SHP77 treated with DMSO at 0.1 percent for 48 hours (cell line): ENCODE results near the gene CSRP2.

Experiments
- DNase-seq: peaks from one replicate; lab custom pipeline; 2025; lab: John Stamatoyannopoulos, UW

Gene CSRP2

DNA sequence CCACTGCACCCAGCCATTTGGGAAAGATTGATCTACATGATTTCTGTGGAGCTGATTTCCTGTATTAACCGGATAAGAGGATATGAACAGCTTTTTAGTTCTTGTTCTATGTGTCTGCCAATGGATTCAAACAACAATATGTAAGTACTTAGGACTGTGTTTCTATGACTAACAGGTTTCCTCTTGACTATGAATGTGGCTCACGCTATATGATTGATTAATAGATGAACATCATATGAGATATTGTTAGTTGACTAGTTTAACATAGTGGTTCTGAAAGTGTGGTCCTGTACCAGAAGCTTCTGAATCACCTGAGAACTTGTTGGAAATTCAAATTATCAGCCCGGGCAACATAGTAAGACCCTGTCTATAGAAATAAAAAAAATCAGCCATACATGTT lies 12.8 kb upstream of the CSRP2 start:
- no peak for DNase-seq

DNA sequence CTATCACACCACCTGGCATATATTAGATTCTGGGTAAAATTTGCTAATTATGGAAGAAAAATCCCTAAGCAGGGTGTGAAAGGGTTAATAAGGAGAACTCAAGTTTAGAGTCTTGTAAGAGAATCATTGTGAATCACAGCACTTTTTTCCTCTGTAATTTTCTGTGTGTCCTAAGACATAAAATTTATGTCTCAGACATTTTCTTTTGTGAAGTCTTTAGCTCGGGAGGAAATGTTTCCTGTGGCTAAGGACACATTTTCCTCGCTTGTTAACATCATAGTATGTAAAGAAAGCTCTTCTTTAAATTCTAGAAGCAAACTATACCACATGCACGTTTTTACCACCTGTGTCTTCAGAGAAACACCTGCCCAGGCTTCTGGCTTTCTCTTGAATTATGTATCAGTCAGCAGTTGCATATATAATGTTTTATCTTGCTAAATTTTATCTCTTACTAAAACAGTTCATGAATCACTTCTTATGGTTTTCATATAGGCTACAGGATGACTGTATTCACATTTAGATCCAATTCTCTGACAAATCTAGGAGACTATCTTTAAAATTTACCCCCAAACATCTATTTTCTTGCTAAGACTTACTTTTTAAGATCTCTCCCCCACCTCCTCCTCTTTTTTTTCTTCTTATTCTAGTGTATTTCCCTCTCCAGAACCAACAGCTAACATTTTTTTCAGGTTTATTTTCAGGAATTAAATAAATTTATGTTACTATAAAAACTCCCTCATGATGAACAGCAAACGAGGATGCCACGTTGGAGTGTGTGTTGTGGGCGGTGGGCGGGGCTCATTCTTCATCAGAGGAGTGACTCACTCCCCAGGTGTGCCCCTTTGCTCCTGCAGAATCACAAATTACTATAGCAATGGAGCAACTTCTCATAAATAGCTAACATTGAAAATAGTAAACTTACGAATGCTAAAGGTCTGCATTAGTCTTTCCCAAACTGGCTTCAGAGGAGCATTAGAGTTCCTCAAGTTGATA lies 11.6 kb upstream of the CSRP2 start:
- DNase-seq = no peak

DNA sequence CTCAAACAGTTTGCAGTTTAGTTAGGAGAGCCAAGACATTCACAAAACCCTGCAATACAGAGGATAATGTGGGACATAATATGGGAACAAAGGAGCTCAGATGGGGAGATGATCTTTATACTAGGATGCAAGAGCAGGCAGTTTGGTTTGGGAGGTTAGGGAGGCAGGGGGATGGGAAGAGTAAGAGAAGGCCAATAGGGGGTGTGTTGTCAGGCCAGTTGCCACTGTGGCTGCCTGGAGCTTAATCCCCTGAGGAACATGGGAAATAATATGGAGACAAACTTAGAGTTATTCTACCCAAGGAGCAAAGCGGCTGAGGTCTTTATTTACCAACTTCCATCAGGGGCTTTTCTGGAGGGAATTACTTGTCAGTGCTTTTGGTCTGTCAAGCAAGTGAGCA lies 10.0 kb upstream of the CSRP2 start:
- no peak for DNase-seq

DNA sequence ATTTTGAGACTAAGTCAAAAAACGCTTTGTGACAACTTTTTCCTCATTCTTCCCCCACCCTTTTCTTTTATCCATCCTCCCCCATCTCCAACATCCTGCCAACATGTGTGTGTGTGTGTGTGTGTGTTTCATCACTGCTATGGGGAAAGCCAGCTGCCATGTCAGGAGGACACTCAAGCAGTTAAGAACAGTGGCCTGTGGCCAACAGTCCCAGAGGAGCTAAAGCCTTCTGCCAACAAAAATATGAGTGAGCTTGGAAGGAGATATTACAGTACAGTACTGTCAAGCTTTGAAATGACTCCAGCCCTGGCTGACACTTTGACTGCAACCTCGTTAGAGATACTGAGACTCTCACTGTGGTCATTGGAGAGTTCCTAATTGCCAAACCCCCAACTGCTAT lies 5.0 kb upstream of the CSRP2 start:
- DNase-seq = peak; percentile 34

DNA sequence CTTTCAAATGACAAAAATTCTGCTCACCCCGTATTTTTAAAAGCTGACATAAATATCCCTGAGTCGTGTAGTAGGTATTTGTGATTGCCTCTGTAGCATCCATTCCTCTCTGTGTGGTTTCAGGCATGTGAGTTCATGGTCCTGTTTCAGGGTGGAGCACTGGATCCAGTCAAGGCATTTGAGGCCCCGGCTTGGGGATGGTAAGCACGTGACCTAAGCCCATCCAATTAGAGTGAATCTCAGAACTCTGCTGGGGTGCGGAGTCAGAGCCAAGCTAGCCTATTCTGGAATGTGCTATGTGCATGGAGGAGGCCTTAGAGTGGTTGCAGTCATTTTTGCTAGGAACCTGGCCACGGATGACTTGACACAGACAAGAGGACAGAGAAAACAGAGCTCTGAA lies 4.3 kb upstream of the CSRP2 start:
- DNase-seq = no peak

DNA sequence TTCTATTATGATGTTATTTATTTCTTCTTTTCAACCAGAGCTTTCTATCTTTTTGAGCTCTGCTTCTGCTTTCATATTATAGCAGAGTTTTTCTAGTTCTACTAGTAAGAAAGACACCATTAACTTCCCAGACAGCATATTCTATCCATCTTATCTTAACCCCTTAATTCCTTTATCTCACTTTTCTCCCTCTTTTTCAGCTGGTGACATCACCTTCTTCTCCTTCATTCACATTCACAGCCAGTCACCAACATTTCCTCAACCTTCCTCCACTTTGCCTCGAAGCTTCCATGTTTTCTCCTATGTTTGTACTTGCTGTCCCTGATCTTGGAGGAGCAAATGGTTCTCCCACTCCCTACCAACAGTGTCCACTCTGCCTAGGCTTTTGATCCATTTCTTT lies 3.5 kb upstream of the CSRP2 start:
- no peak for DNase-seq

DNA sequence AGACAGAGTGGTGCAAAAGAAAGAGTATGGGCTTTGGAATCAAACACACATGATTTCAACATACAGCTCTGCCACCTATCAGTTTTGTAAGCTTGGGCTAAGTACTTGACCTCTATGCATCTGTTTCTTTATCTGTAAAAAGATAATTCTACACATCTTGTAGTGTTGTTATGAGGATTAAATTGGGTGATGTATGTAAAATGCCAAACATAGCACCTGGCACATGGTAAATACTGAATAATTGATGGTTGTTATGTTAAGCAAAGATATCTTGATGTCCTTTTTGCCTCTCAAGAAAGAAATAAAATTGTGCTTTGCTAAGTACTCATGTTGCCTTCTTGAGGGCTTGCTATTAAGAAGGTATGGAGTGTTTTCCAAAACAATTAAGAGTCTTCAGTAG lies 2.3 kb upstream of the CSRP2 start:
- no peak for DNase-seq

DNA sequence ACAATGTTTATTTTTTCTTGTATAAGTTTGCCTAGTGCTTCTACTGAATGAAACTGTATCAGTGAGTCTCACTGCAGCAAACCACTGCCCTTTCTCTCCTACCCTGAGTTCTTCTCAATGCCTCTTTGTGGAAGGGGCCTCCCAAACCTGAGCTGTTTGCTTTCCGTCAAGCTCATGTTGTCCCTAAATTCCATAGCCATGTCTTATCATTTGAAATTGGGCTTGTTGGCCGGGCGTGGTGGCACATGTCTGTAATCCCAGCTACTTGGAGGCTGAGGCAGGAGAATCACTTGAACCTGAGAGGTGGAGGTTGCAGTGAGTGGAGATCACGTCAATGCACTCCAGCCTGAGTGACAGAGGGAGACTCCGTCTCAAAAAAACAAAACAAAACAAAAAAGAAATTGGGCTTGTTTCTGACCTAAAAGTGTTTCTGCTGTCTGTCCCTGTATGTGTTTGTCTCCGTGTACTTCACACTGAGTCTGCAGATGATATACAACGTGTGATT lies 1.8 kb upstream of the CSRP2 start:
- DNase-seq = no peak

DNA sequence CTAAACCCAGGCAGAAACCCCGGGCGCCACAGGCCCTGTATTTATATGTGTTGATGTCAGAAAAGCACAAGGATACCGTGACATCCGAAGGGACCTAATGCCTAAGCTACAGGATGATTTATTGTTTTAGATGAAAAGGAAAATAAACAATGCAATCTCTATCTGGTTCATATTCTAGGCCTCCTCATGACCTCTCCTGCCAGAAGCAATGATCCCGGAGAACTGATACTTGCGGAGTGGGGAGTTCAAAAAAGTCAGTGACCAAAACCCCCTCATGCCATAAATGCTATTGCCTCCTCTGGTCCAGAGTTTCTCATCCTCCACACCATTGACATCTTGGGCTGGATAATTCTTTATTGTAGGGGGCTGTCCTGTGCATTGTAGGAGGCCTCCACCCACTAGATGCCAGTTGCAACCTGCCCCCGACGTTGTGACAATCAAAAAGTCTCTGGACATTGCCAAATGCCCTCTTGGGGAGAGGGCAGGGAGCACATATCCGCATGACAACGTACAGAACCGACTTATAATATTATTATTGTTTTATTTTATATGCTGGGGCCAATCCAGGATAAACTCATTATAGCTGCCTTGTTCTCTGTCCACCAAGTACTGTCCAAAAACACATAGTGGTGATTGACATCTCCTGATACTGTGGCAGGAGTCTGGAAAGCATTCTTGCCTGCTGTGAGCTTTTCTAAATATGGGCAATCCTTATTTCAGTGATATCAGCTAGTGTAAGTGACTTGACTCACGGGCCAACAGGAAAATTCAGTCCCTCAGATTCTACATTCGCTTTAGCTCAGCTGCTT lies 1.1 kb upstream of the CSRP2 start:
- DNase-seq = peak; percentile 49

DNA sequence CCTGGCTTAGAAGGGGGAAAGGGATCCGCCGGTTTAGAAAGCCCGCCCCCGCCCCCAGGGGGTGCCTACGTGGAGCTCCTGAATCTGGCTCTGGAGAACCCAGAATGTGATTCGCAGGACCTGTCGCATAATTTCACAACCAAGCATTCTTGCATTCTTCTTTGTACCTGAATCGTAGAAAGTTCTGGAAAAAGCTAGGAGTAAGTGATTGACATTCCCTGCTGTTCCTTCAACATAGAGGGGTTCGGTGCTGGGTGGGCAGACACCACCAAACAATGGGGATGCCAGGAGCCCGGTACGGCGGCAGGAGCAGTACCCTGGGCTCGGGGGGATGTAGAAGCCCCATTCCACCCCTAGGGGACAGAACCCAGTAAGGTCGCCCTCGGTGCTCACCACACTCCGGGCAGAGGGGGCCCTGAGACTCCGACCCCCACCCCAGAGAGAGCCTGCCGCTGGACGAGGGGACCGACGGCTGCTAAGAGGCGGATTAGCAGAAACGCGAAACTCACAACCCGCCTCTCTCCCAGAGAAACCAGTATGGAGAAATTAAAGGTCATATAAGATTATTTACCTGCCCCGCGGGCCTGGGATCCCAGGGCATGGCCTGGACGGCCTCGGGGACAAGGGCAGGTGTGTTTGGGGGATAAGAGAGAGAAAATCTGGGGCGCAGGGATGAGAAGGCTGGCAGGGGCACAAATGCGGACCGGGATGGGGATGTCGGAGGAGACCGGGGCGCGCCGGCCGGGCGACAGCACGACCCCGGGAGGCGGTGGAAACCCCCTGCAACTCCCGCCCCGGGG lies 520 bp downstream of the CSRP2 start:
- DNase-seq = no peak

DNA sequence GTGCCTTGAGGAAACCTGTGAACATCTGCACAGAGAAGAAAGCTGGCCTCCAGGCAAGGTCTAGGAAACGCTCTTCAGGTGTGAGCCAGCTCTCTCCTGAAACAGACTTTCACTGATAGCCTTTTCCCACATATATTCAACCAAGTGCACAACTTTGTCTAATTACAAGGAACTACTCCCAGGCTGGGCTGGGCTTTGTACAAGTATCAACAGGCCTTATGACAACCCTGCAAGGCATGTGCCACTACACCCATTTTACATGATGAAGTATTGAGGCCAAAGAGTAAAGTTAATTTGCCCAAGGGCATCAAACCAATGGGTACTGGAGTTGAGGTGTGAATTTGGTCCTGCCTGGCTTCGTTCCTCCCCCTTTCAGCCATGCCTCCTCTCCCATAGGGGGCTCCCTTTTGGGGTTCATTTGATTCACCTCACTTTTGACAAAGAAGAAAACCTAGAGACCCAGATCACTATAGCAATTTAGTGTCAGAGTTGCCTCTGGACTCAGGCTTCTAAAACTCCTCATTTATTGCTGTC lies 2.1 kb downstream of the CSRP2 start:
- DNase-seq = no peak

DNA sequence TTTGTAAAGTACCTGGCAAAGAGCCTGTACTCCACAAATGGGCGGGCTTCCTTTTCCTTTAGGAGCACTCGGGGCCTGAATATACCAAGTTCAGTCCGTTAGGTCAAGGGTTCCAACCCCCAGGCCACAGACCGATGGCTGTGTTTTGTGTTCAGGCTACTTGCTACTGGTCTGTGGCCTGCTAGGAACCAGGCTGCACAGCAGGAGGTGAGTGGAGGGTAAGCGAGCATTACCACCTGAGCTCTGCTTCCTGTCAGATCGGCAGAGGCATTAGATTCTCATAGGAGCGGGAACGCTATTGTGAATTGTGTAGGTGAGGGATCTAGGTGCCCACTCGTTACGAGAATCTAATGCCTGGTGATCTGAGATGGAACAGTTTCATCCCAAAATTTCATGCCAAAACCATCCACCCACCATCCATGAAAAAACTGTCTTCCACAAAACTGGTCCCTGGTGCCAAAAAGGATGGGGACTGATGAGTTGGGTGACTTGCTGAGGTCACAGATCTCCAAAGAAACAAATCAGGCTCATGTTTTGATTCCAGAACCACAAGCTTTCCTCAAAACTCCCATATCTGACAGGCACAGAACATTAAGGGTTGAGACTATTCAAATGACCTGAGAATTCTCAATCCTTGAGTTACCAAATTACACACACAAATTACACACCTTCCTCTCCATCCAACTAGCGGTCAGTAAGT lies 4.2 kb downstream of the CSRP2 start:
- DNase-seq = no peak

DNA sequence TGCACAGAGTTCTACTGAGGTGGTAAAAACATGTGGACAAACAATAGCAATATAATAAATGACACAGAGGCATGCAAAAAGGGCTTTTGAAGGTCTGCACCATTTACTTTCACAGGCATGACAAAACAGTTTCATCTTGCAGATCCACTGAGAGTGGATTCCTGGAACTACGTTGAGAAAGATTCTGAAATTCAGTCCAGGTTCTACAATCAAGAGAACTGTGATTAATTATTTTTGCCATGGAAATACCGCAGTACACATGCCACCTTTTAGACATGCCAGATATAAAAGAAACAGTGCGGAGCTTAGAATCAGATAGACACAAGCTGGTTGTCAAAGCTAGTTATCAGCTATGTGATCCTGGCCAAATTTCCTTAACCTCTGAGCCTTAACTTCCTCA lies 4.8 kb downstream of the CSRP2 start:
- no peak for DNase-seq

DNA sequence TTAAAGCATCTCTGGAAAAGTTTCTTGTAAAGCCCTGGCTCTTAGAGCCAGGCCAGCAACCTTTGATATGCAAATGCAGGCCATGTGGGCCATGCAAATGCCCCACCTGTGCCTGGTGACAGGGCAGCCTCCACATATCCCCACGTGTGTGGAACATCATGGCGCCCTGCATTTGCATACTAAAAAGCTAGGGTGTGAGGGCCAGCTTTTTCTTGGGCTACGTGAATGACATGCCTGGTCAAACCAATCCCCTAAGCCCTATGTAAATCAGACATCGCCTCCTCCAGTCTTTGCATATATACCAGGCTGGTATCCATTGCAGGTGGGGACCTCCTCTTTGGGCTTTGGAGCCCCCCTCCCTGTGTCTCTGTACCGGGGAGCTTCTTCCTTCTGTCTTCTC lies 6.4 kb downstream of the CSRP2 start:
- DNase-seq = no peak

DNA sequence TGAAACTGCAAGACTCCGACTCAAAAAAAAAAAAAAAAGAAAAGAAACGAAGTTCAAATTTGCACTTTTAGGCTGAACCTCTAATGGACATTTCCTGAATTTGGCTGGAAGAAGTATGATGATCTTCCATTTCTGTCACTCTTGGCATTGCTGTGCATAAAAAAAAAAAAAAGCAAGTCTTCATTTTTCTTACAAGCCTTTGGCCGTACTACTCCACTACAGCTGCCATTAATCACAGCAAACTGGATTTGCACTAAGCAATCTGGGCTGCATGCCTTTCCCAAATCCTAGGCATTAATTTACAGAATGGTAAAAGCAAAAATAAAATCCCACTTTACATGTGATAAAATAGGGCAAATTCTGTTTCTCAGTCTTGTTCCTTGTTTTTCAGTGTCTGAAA lies 7.1 kb downstream of the CSRP2 start:
- no peak for DNase-seq

DNA sequence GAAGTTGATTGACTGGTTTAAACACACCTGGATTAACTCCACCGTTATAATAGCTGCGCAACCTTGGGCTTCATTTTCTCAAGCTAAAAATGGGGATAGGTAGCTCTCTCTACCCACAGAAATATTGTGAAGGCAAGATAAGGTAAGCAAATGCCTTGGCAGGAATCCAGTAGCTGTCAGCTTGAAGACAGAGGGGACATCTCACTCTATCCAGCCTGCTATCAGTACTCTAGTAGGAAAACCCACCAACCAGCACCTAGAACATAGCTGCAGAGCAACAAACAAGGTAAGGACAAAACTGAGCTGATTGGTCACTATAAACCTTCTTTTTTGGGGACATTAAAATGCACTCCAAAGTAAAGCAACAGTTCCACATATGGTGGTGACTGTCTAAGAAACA lies 7.7 kb downstream of the CSRP2 start:
- DNase-seq = no peak

DNA sequence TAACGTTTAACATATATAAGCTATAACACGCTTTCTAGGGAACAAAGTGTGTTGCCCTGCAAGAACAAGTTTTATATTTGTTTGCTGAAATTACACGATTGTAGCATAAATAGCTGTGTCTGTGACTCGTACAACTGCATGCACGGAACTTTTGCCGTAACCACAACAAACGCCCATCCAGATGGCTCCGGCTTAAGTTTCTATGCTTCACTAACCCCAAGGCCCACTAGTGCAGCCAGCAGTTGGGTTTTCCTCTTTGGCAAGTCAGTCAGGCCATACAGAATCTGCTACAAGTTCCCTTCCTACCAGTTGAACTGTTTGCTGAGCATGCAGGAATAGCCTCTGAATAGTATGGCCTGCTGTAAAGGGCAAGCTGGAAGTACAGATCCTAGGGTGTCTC lies 12.1 kb downstream of the CSRP2 start:
- DNase-seq = no peak

DNA sequence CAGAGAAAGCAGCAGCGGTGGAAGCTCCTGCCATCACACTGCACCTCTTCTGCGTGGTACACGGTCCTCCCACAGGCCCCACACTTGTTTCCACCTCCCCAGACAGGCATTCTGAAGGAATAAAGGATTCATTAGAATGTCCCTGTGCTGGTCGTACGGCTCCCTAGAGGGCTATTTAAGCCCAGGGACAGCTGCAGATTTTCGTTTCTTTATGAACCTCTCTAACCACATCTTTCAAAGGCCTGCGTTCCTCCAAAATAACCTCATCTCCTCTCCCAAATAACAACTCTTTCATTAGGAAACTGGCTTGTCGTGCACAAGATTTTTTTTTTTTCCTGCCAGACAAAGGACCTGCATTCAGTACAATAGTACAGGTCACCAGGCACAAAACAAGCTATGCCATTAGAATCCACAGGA lies 12.7 kb downstream of the CSRP2 start:
- no peak for DNase-seq

DNA sequence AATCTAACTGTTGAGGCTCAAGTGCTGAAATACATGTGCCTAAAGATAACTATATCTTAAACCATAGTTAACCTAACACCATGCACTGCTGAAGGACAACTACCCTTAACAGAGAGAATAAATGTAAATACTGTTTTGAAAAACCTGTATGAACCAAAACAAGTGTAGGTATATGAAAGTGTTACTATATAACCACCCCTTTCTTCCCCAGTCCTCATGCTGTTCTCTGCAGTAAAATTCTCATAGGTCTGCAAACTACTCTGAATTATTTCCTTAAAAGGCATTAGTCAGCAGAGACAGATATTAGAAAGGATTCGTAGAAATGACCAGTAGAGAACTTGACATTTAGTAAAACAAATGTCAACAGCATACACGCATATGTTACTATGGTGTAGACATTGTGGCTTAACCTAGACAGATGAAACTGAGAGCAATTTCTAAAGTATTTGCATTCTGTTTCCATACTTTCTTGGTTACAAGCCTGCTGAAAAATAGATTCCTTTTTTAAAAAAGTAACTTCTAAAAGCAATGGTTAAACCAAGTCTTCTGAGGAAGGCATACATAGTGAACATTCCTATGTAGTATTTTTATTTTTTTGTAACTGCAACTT lies 13.9 kb downstream of the CSRP2 start:
- DNase-seq = no peak

DNA sequence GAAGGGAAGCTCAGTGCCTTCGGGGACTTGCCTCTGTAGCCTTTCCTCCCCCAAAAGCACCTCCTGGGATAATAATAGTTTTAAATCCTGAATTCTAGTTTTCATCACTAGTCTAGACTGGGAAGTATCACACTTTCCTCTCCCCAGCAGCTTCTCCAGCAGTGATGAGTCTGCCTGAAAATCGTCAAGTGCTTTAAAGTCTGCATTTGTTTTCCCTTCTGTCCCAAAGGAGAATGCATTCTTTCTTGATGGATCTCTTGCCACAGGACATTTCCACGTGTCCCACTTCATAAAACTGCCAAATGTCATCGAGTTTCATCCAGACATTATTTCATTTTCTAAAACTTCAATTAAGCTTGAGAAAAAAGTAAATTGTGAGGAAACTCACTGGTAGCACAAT lies 15.0 kb downstream of the CSRP2 start:
- DNase-seq = no peak
